Neural progenitor cell (in vitro differentiated cells): ENCODE results near the gene MARCHF5. TPM values are rescaled to one million over a fixed set of nuclear protein-coding genes. Genes with fewer than 3 reads are reported as not detected.
A peak's percentile ranks its signal among the peaks of the same experiment; 100 is the strongest.
"Not testable (repeated sequence)": the region's sequence is repeated elsewhere in the genome, so short reads cannot be mapped to it uniquely, and the experiment has no call there.

Experiments used
- DNase-seq: peaks from one replicate; pipeline ENCODE4 v3.0.0-alpha.2; 2016; ENCODE audit warnings: low spot score
- H2AFZ ChIP-seq: fragments of 200-600 bp; sonication (generic); replicated peaks from 2 replicates; pipeline ENCODE4 v1.6.1; 2016; ENCODE audit warnings: antibody characterized with exemption
- H3F3A ChIP-seq: fragments of 200-600 bp; sonication (generic); 2 replicates; pipeline ENCODE4 v1.6.1; 2016; ENCODE audit warnings: antibody characterized with exemption, low read depth
- H3K27ac ChIP-seq: fragments of 200-600 bp; sonication (generic); 2 replicates; pipeline ENCODE4 v1.5.1; 2016; ENCODE audit warnings: mild to moderate bottlenecking
- H3K27me3 ChIP-seq: fragments of 200-600 bp; sonication (generic); 2 replicates; pipeline ENCODE4 v1.6.1; 2016; ENCODE audit warnings: mild to moderate bottlenecking, moderate library complexity
- H3K36me3 ChIP-seq: fragments of 200-600 bp; sonication (generic); 2 replicates; pipeline ENCODE4 v1.5.1; 2016
- H3K4me1 ChIP-seq: fragments of 200-600 bp; sonication (generic); 2 replicates; pipeline ENCODE4 v1.6.1; 2016; ENCODE audit warnings: mixed run types
- H3K4me2 ChIP-seq: fragments of 200-600 bp; sonication (generic); 2 replicates; pipeline ENCODE4 v1.6.1; 2016
- H3K4me3 ChIP-seq: fragments of 200-600 bp; sonication (generic); 2 replicates; pipeline ENCODE4 v1.5.1; 2016
- H3K79me2 ChIP-seq: fragments of 200-600 bp; sonication (generic); 2 replicates; pipeline ENCODE4 v1.6.1; 2016; ENCODE audit warnings: low read depth
- H3K9ac ChIP-seq: fragments of 200-600 bp; sonication (generic); 2 replicates; pipeline ENCODE4 v1.6.1; 2016
- H3K9me3 ChIP-seq: fragments of 200-600 bp; sonication (generic); 2 replicates; pipeline ENCODE4 v1.5.1; 2016; ENCODE audit warnings: low read depth
- H4K20me1 ChIP-seq: fragments of 200-600 bp; sonication (generic); 2 replicates; pipeline ENCODE4 v1.6.1; 2016; ENCODE audit warnings: low read depth
- H3K27ac Mint-ChIP-seq: 3 replicates; pipeline ENCODE4 v1.8.0; 2021; ENCODE audit warnings: mixed read lengths
- H3K27me3 Mint-ChIP-seq: 2 replicates; pipeline ENCODE4 v1.8.0; 2022; ENCODE audit warnings: low read depth, mild to moderate bottlenecking, inconsistent platforms, moderate library complexity, mixed read lengths; ENCODE audit not compliant: insufficient read depth
- H3K36me3 Mint-ChIP-seq: 3 replicates; pipeline ENCODE4 v1.8.0; 2021; ENCODE audit warnings: mixed read lengths
- H3K4me1 Mint-ChIP-seq: 3 replicates; pipeline ENCODE4 v1.8.0; 2021; ENCODE audit warnings: mixed read lengths
- H3K4me3 Mint-ChIP-seq: 3 replicates; pipeline ENCODE4 v1.8.0; 2021; ENCODE audit warnings: mild to moderate bottlenecking, moderate library complexity, mixed read lengths
- H3K9me3 Mint-ChIP-seq: 3 replicates; pipeline ENCODE4 v1.8.0; 2020; ENCODE audit warnings: mixed read lengths
- CTCF ChIP-seq: fragments of 200-600 bp; sonication (generic); IDR thresholded peaks from 2 replicates; pipeline ENCODE4 v1.5.1; 2017; ENCODE audit warnings: antibody characterized with exemption, mild to moderate bottlenecking
- EZH2 ChIP-seq: fragments of 200-600 bp; sonication (generic); IDR thresholded peaks from 2 replicates; pipeline ENCODE4 v1.6.1; 2017; ENCODE audit warnings: antibody characterized with exemption, mild to moderate bottlenecking, moderate library complexity
- EZH2phosphoT487 ChIP-seq: fragments of 200-600 bp; sonication (generic); IDR thresholded peaks from 2 replicates; pipeline ENCODE4 v1.6.1; 2017; ENCODE audit warnings: antibody characterized with exemption
- total RNA-seq: library from RNA; depleted of rRNA; stranded (reverse); fragments of >200 nt; gene quantifications from 2 replicates; pipeline ENCODE4 v1.2.3, GENCODE V29; 2015; ENCODE audit warnings: low replicate concordance

The MARCHF5 gene
- total RNA-seq, 1 donor from 2014 or later, result 22.7 TPM

DNA sequence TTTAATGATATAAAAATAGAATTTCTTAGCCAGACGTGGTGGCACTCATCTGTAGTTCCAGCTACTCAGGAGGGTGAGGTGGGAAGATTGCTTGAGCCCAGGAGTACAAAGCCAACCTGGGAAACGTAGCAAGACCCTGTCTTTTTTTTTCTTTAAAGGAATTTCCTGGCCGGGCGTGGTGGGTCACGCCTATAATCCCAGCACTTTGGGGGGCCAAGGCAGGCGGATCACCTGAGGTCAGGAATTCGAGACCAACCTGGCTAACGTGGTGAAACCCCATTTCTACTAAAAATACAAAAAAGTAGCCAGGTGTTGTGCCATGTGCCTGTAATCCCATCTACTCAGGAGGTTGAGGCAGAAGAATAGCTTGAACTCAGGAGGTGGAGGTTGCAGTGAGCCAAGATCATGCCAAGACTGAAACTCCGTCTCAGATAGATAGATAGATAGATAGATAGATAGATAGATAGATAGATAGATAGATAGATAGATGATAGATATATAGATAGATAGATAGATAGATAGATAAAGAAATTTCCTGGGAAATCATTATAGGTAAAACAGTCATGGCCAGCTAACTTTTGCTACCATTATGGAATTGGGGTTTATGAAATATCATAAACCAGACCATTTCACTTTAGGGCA is 56.2 kb downstream of the MARCHF5 start:
- not testable (repeated sequence) for H3K27ac ChIP-seq, H3K9me3 ChIP-seq, H3K4me1 ChIP-seq, H3F3A ChIP-seq, H3K27me3 ChIP-seq, H3K79me2 ChIP-seq, H3K27ac Mint-ChIP-seq, H3K9ac ChIP-seq, H3K9me3 Mint-ChIP-seq, H2AFZ ChIP-seq, H3K4me2 ChIP-seq, H3K4me1 Mint-ChIP-seq, H3K4me3 Mint-ChIP-seq, H3K27me3 Mint-ChIP-seq, H3K4me3 ChIP-seq, DNase-seq
- H3K36me3 Mint-ChIP-seq, result peaks cover 27% of the 10 kb centered on the region
- Histone ChIP-seq H3K36me3 (peaks cover 23% of the 10 kb centered on the region), H4K20me1 (peaks cover 11% of the 10 kb centered on the region)

DNA sequence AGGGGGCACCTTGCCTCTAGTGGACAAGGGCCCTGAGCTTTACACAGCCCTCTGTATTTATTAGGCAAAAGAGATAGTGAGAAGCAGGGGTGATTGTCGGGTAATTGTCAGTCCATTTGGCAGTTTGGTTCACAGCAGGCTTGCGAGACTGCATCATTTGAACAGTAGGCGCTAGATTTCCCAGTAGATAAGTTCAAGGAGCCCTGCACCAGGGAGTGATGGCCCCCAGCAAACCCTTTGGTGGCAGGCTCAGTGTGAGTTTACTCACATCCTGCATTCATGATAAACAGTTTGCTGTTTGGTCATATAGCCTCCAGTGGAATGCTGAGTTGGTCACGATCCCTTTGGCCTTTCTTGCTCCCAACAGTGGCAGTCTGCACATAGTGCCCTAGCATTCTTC is 59.4 kb downstream of the MARCHF5 start:
- Mint-ChIP-seq H3K36me3 (peaks cover 22% of the 10 kb centered on the region), H3K4me3 (no peak overlapping the region), H3K27ac (no peak overlapping the region), H3K4me1 (peaks cover 3% of the 10 kb centered on the region), H3K27me3 (no peaks in the 10 kb centered on the region), H3K9me3 (no peaks in the 10 kb centered on the region)
- H2AFZ ChIP-seq, result no peak overlapping the region
- TF ChIP-seq CTCF, result no peak
- TF ChIP-seq EZH2, result no peak
- TF ChIP-seq EZH2phosphoT487, result no peak
- H3K9ac ChIP-seq, result no peak overlapping the region
- no peaks in the 10 kb centered on the region for H3K79me2 ChIP-seq
- no peaks in the 10 kb centered on the region for H3K27me3 ChIP-seq
- no peak for DNase-seq
- H3F3A ChIP-seq, result peaks cover 27% of the 10 kb centered on the region
- no peak overlapping the region for H3K4me3 ChIP-seq
- peaks cover 19% of the 10 kb centered on the region for H3K4me1 ChIP-seq
- no peak overlapping the region for H3K27ac ChIP-seq
- H4K20me1 ChIP-seq, result peaks cover 19% of the 10 kb centered on the region
- no peaks in the 10 kb centered on the region for H3K9me3 ChIP-seq
- peaks cover 13% of the 10 kb centered on the region for H3K36me3 ChIP-seq
- no peak overlapping the region for H3K4me2 ChIP-seq

DNA sequence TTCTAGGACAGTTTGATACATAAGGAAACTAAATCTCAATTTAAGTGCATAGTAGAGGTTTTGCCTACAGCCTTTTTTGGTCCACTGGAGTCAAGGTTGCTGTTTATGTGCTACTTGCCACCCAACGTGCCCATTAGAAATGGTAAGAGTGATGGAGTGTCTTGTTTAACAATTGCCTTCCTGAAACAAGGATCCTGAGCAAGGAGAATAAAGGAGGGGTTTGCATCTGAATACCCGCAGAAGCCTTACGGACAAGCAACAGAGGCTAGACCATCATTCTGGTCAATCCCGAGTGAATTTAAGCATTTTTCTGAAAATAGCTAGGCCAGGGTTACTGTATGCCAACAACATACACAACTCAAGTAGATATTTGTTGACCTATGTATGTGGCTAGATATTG is 63.6 kb downstream of the MARCHF5 start:
- H3K79me2 ChIP-seq, result no peaks in the 10 kb centered on the region
- peaks cover 19% of the 10 kb centered on the region for H4K20me1 ChIP-seq
- TF ChIP-seq EZH2phosphoT487 (no peak), EZH2 (no peak), CTCF (no peak)
- H3K27ac ChIP-seq, result peak overlapping the region; percentile 10
- H3F3A ChIP-seq, result peaks cover 24% of the 10 kb centered on the region
- no peaks in the 10 kb centered on the region for H3K9me3 ChIP-seq
- no peak overlapping the region for H3K9ac ChIP-seq
- Mint-ChIP-seq H3K36me3 (peaks cover 8% of the 10 kb centered on the region), H3K4me1 (peaks cover 3% of the 10 kb centered on the region), H3K27ac (no peak overlapping the region), H3K9me3 (peaks cover 6% of the 10 kb centered on the region), H3K27me3 (no peaks in the 10 kb centered on the region), H3K4me3 (no peak overlapping the region)
- no peak overlapping the region for H2AFZ ChIP-seq
- peaks cover 10% of the 10 kb centered on the region for H3K36me3 ChIP-seq
- no peak for DNase-seq
- no peaks in the 10 kb centered on the region for H3K27me3 ChIP-seq
- H3K4me2 ChIP-seq, result peak overlapping the region; percentile 0
- no peak overlapping the region for H3K4me3 ChIP-seq
- H3K4me1 ChIP-seq, result peaks cover 19% of the 10 kb centered on the region

DNA sequence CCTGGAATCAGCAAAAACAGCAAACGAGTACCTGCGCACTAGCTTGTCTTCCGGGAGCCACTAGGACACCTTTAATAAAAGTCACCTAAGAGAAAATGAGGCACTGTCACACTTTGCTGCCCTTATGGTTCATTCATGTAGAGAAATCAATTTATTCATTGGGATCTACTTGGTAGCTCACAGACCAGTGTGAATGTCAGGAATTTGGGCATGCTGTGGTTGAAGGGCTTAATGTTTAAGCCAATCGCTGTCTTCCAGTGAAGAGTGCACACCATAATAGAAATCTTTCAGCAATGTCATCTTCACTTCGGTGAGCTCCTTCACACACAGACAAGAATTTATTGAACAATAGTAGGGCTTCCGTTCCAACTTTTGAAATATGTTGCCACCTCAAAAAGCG is 65.1 kb downstream of the MARCHF5 start:
- Histone ChIP-seq H3F3A (peaks cover 20% of the 10 kb centered on the region), H2AFZ (no peak overlapping the region), H3K27ac (no peak overlapping the region), H3K9ac (no peak overlapping the region), H3K79me2 (no peaks in the 10 kb centered on the region), H4K20me1 (peaks cover 19% of the 10 kb centered on the region), H3K9me3 (no peaks in the 10 kb centered on the region), H3K4me2 (no peak overlapping the region), H3K4me1 (peaks cover 19% of the 10 kb centered on the region), H3K36me3 (peaks cover 2% of the 10 kb centered on the region), H3K4me3 (no peak overlapping the region), H3K27me3 (no peaks in the 10 kb centered on the region)
- Mint-ChIP-seq H3K9me3 (peaks cover 12% of the 10 kb centered on the region), H3K36me3 (peaks cover 3% of the 10 kb centered on the region), H3K4me3 (no peak overlapping the region), H3K27ac (no peak overlapping the region), H3K27me3 (no peaks in the 10 kb centered on the region), H3K4me1 (peaks cover 3% of the 10 kb centered on the region)
- no peak for TF ChIP-seq CTCF
- no peak for TF ChIP-seq EZH2phosphoT487
- TF ChIP-seq EZH2, result no peak
- DNase-seq, result no peak
